Endothelial cell of umbilical vein (primary cell): ENCODE results near the gene CPNE1. TPM values are rescaled to one million over a fixed set of nuclear protein-coding genes. Genes with fewer than 3 reads are reported as not detected.

Experiments used
- BruUV-seq: library from RNA; stranded (reverse); fragments of 400-500 nt; replicated peaks from 2 replicates; lab custom pipeline; 2021; lab: Mats Ljungman, UMichigan
- CTCF ChIA-PET: fragments of 300-600, 350-600 bp; sonication (Branson Sonifier 250); formaldehyde crosslinking; loops from one replicate; lab custom pipeline; 2021; ENCODE audit warnings: antibody characterized with exemption, inconsistent platforms; lab: Charles Lee
- POLR2A ChIA-PET: fragments of 300-600, 350-600 bp; sonication (Branson Sonifier 250); formaldehyde crosslinking; loops from one replicate; lab custom pipeline; 2021; ENCODE audit warnings: antibody characterized with exemption, inconsistent platforms; lab: Charles Lee
- DNase-seq: peaks from one replicate; pipeline ENCODE4 v3.0.0-alpha.2; 2011; ENCODE audit warnings: low read depth, low spot score
- FAIRE-seq: peaks from 2 replicates; lab custom pipeline; 2011; peaks lifted over from hg19 to GRCh38; lab: Jason Lieb, UNC
- H2AFZ ChIP-seq: 2 replicates; pipeline ENCODE4 v1.6.0; 2012; ENCODE audit warnings: low read depth, low read length, control low read depth, inconsistent platforms
- H3K27ac ChIP-seq: 2 replicates; pipeline ENCODE4 v1.5.1; 2011; ENCODE audit warnings: low read depth, mild to moderate bottlenecking, control low read depth, low read length, moderate library complexity; ENCODE audit not compliant: insufficient read depth
- H3K27me3 ChIP-seq, 2 experiments: 2 replicates each; pipeline versions ENCODE4 v1.6.0 to v1.6.1; 2011; ENCODE audit warnings: low read length in 2 of 2, mixed read lengths in 1 of 2; ENCODE audit not compliant: control insufficient read depth in 2 of 2, insufficient read depth in 2 of 2
- H3K36me3 ChIP-seq, 2 experiments: 2 replicates in 1 of 2; 3 replicates in 1 of 2; pipeline ENCODE4 v1.5.1; 2011; ENCODE audit warnings: low read length in 2 of 2, mild to moderate bottlenecking in 1 of 2, moderate library complexity in 1 of 2; ENCODE audit not compliant: control insufficient read depth in 2 of 2, insufficient read depth in 2 of 2; ENCODE audit errors: extremely low read depth in 1 of 2
- H3K4me1 ChIP-seq: 3 replicates; pipeline ENCODE4 v1.5.1; 2011; ENCODE audit warnings: mild to moderate bottlenecking, low read length; ENCODE audit not compliant: control insufficient read depth, insufficient read depth; ENCODE audit errors: extremely low read depth
- H3K4me2 ChIP-seq: 2 replicates; pipeline ENCODE4 v1.6.1; 2011; ENCODE audit warnings: low read length, control low read depth, mixed read lengths; ENCODE audit not compliant: insufficient read depth
- H3K4me3 ChIP-seq, 3 experiments: fragments of 200-600 bp in 1 of 3; sonication (generic), shearing (Covaris generic) in 1 of 3; replicated peaks in 1 of 3; 2 replicates each; pipeline ENCODE4 v1.5.1; 2011 to 2016; ENCODE audit warnings: control low read depth in 3 of 3, low read length in 3 of 3, mild to moderate bottlenecking in 2 of 3, inconsistent platforms in 1 of 3, low read depth in 1 of 3, moderate library complexity in 1 of 3; ENCODE audit not compliant: insufficient read depth in 1 of 3
- H3K79me2 ChIP-seq: 2 replicates; pipeline ENCODE4 v1.6.0; 2012; ENCODE audit warnings: low read length, inconsistent platforms; ENCODE audit not compliant: control insufficient read depth, insufficient read depth
- H3K9ac ChIP-seq: replicated peaks from 2 replicates; pipeline ENCODE3; 2011; ENCODE audit warnings: low read length, control low read depth; ENCODE audit not compliant: insufficient read depth; ENCODE audit errors: extremely low read depth
- H3K9me1 ChIP-seq: replicated peaks from 3 replicates; pipeline ENCODE4 v1.6.0; 2011; ENCODE audit warnings: mild to moderate bottlenecking, low read length; ENCODE audit not compliant: control insufficient read depth, insufficient read depth; ENCODE audit errors: extremely low read depth
- H3K9me3 ChIP-seq: replicated peaks from 2 replicates; pipeline ENCODE4 v1.5.1; 2012; ENCODE audit warnings: low read length, inconsistent platforms; ENCODE audit not compliant: control insufficient read depth, insufficient read depth
- H4K20me1 ChIP-seq: replicated peaks from 2 replicates; pipeline ENCODE3; 2011; ENCODE audit warnings: mild to moderate bottlenecking, low read length; ENCODE audit not compliant: control insufficient read depth, insufficient read depth; ENCODE audit errors: extremely low read depth
- EZH2 ChIP-seq: IDR thresholded peaks from 2 replicates; pipeline ENCODE4 v1.6.1; 2012; ENCODE audit warnings: borderline replicate concordance, low read depth, mild to moderate bottlenecking, moderate library complexity, low read length, inconsistent platforms; ENCODE audit not compliant: severe bottlenecking
- FOS ChIP-seq: IDR thresholded peaks from 2 replicates; pipeline ENCODE4 v1.6.1; 2011; ENCODE audit warnings: mild to moderate bottlenecking, low read length, moderate library complexity, borderline replicate concordance; ENCODE audit not compliant: insufficient read depth
- GATA2 ChIP-seq: IDR thresholded peaks from 2 replicates; pipeline ENCODE4 v1.7.0; 2011; ENCODE audit warnings: low read depth, mild to moderate bottlenecking, moderate library complexity, mixed read lengths, low read length; ENCODE audit not compliant: insufficient read length, insufficient read depth
- JUN ChIP-seq: IDR thresholded peaks from 2 replicates; pipeline ENCODE4 v1.6.1; 2011; ENCODE audit warnings: borderline replicate concordance, low read depth; ENCODE audit not compliant: insufficient read length, insufficient read depth
- MAX ChIP-seq: IDR thresholded peaks from 2 replicates; pipeline ENCODE4 v1.6.1; 2011; ENCODE audit not compliant: insufficient read depth, insufficient read length
- MYC ChIP-seq: IDR thresholded peaks from one replicate; pipeline ENCODE4 v1.6.1; 2011; ENCODE audit warnings: mild to moderate bottlenecking, low read depth, low read length
- dilution Hi-C: fragments of 300-500 bp; cut with MboI; formaldehyde crosslinking; loops from one replicate; pipeline ENCODE4 v1.15.0; 2019; ENCODE audit warnings: low sequenced_read_pairs; ENCODE audit not compliant: extremely low pct_ligation_motif_present
- intact Hi-C: fragments of 100-400 bp; cut with micrococcal nuclease; formaldehyde crosslinking; loops from one replicate; pipeline ENCODE4 v1.10.0; 2022
- polyA plus RNA-seq, 4 experiments: library from polyadenylated mRNA; depleted of rRNA in 3 of 4; stranded (reverse) in 3 of 4; unstranded in 1 of 4; fragments of >200 nt; gene quantifications; 2 replicates each; pipeline versions ENCODE4 v1.2.1 to v1.2.3, GENCODE V29; 2011 to 2012; ENCODE audit warnings: missing spikeins in 1 of 4
- total RNA-seq: library from RNA; stranded (reverse); gene quantifications from 2 replicates; pipeline ENCODE4 v1.2.3, GENCODE V29; 2021

Gene CPNE1
- total and polyA plus RNA-seq, 2 donors (not counting 3 experiments of a cell fraction or from before 2014, with no cell fraction given): 244 to 316 TPM

GRCh38 chr20:35602851-35603495, 61.7 kb downstream of the CPNE1 start:
- ChIA-PET CTCF (interaction anchor here (1.5 to 2.0 kb wide), 3 partner anchors 14 to 19 kb away, joined by 3 to 12 read pairs (median 7); no protein-coding TSS in a partner anchor), POLR2A (no interaction called here)
- no peak for TF ChIP-seq EZH2
- H3K27ac ChIP-seq: no peak overlapping the region
- peaks cover 8% of the 10 kb centered on the region for H3K4me1 ChIP-seq
- no peak for FAIRE-seq
- H4K20me1 ChIP-seq: no peaks in the 10 kb centered on the region
- intact Hi-C loops: loop anchor here (5.0 kb wide), 2 partner anchors 94 to 141 kb away; partner anchors contain the start of genes NFS1 and ROMO1
- no peaks in the 10 kb centered on the region for H3K9me1 ChIP-seq
- no peak for DNase-seq
- BruUV-seq: no TSS peak
- no peaks in the 10 kb centered on the region for H3K79me2 ChIP-seq
- H2AFZ ChIP-seq: no peak overlapping the region
- peaks cover 11 to 13% of the 10 kb centered on the region in 2 experiments for H3K27me3 ChIP-seq
- H3K4me3 ChIP-seq: no peak overlapping the region
- H3K9me3 ChIP-seq: no peaks in the 10 kb centered on the region
- no peaks in the 10 kb centered on the region for H3K36me3 ChIP-seq
- dilution Hi-C loops: no loop called here
- H3K9ac ChIP-seq: no peak overlapping the region
- H3K4me2 ChIP-seq: no peak overlapping the region

- ChIA-PET CTCF (interaction anchor here (0.8 to 2.1 kb wide), 9 partner anchors 9 to 352 kb away, joined by 3 to 28 read pairs (median 3); partner anchors contain the start of genes SCAND1 and SPAG4), POLR2A (no interaction called here)
- TF ChIP-seq MYC (no peak), EZH2 (no peak), GATA2 (no peak), MAX (no peak), FOS (no peak), JUN (no peak)
- peaks cover 13 to 15% of the 10 kb centered on the region in 2 experiments for H3K27me3 ChIP-seq
- H3K4me3 ChIP-seq: peak overlapping the region in 1 of 3 experiments; percentile 1
- peak overlapping the region; percentile 71 for H3K4me2 ChIP-seq
- no peaks in the 10 kb centered on the region for H4K20me1 ChIP-seq
- FAIRE-seq (no peak), DNase-seq (no peak)
- peak overlapping the region; percentile 90 for H2AFZ ChIP-seq
- no peaks in the 10 kb centered on the region for H3K36me3 ChIP-seq
- no TSS peak for BruUV-seq
- dilution Hi-C loops: no loop called here
- intact Hi-C loops: loop anchor here (2.0 to 5.0 kb wide), 3 partner anchors 15 to 140 kb away; partner anchors contain the start of genes NFS1 and ROMO1
- H3K27ac ChIP-seq: no peak overlapping the region
- peaks cover 8% of the 10 kb centered on the region for H3K4me1 ChIP-seq
- no peak overlapping the region for H3K9ac ChIP-seq
- H3K79me2 ChIP-seq: no peaks in the 10 kb centered on the region
- no peaks in the 10 kb centered on the region for H3K9me1 ChIP-seq
- no peaks in the 10 kb centered on the region for H3K9me3 ChIP-seq
Measured at GRCh38 chr20:35601990-35602389, 62.7 kb downstream of the CPNE1 start.
